SH-SY5Y (cell line): ENCODE measurements around the gene NOXA1.

Source experiments
- GATA2 ChIP-seq: IDR thresholded peaks from 2 replicates; pipeline ENCODE4 v1.6.1; 2011; ENCODE audit warnings: mild to moderate bottlenecking, low read depth, low read length
- GATA3 ChIP-seq: IDR thresholded peaks from 2 replicates; pipeline ENCODE4 v1.6.1; 2011; ENCODE audit warnings: low read depth, mild to moderate bottlenecking, low read length, moderate library complexity

- no peak for TF ChIP-seq GATA2
- no peak for TF ChIP-seq GATA3
These were observed 18.1 kb upstream of the NOXA1 start for GRCh38 chr9:137404961-137405567.
